Measurements from ENCODE around the gene KIAA0930.

- TF ChIP-seq CTCF (IDR thresholded peaks at IDR 0.05): no peak
- peak; percentile 32 for TF ChIP-seq POLR2A (IDR thresholded peaks at IDR 0.05)
Observed at GRCh38 chr22:45225732-45226502, 14.8 kb downstream of the KIAA0930 start.

All from right lobe of liver (tissue), 4 donors.